ENCODE measurements around the gene EML4.

Gene EML4

DNA sequence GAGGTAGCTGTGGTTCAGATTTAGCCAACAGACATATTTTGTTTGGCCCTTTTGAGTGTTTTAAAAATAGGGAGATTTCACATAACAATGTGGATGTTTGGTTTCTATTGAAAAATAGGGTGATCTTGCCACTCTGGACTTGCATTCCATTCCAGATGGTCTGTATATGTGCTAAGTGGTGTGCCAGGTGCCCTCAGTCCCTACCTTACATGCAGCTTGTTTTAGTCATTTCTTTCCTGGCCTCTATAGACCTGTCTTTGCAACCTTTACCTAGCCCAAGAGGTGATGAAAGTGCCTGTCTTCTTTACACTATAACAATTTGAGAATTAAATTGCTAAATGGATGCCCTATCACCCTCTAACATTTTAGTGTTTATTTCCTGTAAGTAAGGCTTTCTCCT lies 11.1 kb downstream of the EML4 start:
- H3K27me3 ChIP-seq (ENCODE audit: low read depth, low read length): no peaks in the 10 kb centered on the region

DNA sequence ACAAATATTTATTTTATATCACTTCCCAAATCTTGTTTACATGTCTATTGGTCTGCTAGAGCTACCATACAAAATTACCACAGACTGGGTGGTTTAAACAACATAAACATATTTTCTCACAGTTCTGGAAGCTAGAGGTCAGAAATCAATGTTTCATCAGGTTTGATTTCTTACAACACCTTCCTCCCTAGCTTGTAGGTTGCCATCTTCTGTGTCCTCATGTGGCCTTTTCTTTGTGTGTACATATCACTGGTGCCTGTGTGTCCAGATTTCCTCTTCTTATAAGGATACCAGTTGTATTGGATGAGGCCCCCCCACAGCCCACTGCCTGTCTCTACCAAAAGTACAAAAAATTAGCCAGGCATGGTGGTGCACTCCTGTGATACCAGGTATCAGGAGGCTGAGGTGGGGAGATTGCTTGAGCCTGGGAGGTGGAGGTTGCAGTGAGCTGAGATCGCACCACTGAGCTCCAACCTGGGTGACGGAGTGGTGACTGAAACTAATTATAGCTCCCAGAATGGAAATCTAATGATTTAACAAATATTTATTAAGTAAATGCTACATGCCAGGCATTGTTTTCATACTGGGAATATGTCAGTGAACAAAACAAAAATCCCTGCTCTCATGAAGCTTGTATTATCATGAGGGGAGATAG lies 13.6 kb downstream of the EML4 start:
- no peak overlapping the region for H3K27ac ChIP-seq (ENCODE audit: low read length)
- H3K4me3 ChIP-seq (ENCODE audit: low read depth in 1 of 2, low read length in 2 of 2): no peak overlapping the region
- no peaks in the 10 kb centered on the region for H3K27me3 ChIP-seq (ENCODE audit: low read depth, low read length)
- no peaks in the 10 kb centered on the region for H3K36me3 ChIP-seq (ENCODE audit: control insufficient read depth in 1 of 2, insufficient read depth in 2 of 2, low read length in 2 of 2)
- no peaks in the 10 kb centered on the region for H3K9me3 ChIP-seq (ENCODE audit: control insufficient read depth in 1 of 2, low read length in 2 of 2)
- peaks cover 0 to 17% of the 10 kb centered on the region in 2 donors for H3K4me1 ChIP-seq (ENCODE audit: control insufficient read depth in 1 of 2, insufficient read depth in 2 of 2, low read length in 2 of 2)

More for the DNA sequence above, 11.1 kb downstream of the EML4 start:
- Histone ChIP-seq H3K4me3 (ENCODE audit: low read depth in 1 of 2, low read length in 2 of 2) (no peak overlapping the region), H3K36me3 (ENCODE audit: control insufficient read depth in 1 of 2, insufficient read depth in 2 of 2, low read length in 2 of 2) (no peaks in the 10 kb centered on the region), H3K9me3 (ENCODE audit: control insufficient read depth in 1 of 2, low read length in 2 of 2) (no peaks in the 10 kb centered on the region), H3K4me1 (ENCODE audit: control insufficient read depth in 1 of 2, insufficient read depth in 2 of 2, low read length in 2 of 2) (peaks cover 0 to 6% of the 10 kb centered on the region in 2 donors), H3K27ac (ENCODE audit: low read length) (no peak overlapping the region)

DNA sequence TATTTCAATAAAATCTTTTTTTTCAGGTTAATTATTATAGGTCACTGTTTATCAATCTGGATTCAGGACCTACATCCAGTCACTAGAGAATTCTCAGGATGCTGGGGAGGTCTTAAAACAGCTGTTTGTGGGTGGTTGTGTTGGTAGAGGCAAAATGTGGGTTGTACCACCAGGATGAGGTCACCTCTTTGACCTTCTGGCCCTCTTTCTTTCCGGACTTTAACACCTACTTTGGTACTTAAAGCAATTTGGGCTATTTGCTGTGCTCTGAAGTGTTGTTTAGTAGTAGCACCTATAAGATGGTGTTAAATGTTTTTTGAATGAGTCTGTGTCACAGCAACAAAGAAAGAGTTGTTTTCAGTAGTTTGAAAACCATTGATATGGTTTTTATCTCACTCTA lies 14.6 kb downstream of the EML4 start:
- Histone ChIP-seq H3K4me3 (ENCODE audit: low read depth in 1 of 2, low read length in 2 of 2) (no peak overlapping the region), H3K36me3 (ENCODE audit: control insufficient read depth in 1 of 2, insufficient read depth in 2 of 2, low read length in 2 of 2) (no peaks in the 10 kb centered on the region), H3K4me1 (ENCODE audit: control insufficient read depth in 1 of 2, insufficient read depth in 2 of 2, low read length in 2 of 2) (peaks cover 0 to 17% of the 10 kb centered on the region in 2 donors), H3K27ac (ENCODE audit: low read length) (no peak overlapping the region), H3K9me3 (ENCODE audit: control insufficient read depth in 1 of 2, low read length in 2 of 2) (no peaks in the 10 kb centered on the region), H3K27me3 (ENCODE audit: low read depth, low read length) (no peaks in the 10 kb centered on the region)

DNA sequence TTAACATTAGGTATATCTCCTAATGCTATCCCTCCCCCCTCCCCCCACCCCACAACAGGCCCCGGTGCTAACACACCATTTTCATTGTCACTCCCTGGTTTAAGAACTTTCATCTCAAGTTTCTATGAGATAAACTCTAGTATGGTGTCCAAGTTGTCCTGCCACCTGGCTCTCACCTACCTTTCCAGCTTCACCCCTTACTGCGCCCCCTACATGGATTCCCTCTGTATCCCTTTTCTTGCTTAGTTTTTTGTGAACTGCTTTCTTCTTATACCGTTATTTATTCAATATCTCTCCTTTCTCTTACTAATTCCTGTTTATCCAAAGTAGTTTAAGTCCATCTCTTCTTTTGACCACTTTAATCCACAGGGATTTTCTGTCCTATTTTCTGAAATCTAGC lies 15.2 kb downstream of the EML4 start:
- no peaks in the 10 kb centered on the region for H3K27me3 ChIP-seq (ENCODE audit: low read depth, low read length)
- no peaks in the 10 kb centered on the region for H3K9me3 ChIP-seq (ENCODE audit: control insufficient read depth in 1 of 2, low read length in 2 of 2)
- H3K36me3 ChIP-seq (ENCODE audit: control insufficient read depth in 1 of 2, insufficient read depth in 2 of 2, low read length in 2 of 2): no peaks in the 10 kb centered on the region
- no peak overlapping the region for H3K27ac ChIP-seq (ENCODE audit: low read length)
- H3K4me1 ChIP-seq (ENCODE audit: control insufficient read depth in 1 of 2, insufficient read depth in 2 of 2, low read length in 2 of 2): peaks cover 0 to 17% of the 10 kb centered on the region in 2 donors
- no peak overlapping the region for H3K4me3 ChIP-seq (ENCODE audit: low read depth in 1 of 2, low read length in 2 of 2)

DNA sequence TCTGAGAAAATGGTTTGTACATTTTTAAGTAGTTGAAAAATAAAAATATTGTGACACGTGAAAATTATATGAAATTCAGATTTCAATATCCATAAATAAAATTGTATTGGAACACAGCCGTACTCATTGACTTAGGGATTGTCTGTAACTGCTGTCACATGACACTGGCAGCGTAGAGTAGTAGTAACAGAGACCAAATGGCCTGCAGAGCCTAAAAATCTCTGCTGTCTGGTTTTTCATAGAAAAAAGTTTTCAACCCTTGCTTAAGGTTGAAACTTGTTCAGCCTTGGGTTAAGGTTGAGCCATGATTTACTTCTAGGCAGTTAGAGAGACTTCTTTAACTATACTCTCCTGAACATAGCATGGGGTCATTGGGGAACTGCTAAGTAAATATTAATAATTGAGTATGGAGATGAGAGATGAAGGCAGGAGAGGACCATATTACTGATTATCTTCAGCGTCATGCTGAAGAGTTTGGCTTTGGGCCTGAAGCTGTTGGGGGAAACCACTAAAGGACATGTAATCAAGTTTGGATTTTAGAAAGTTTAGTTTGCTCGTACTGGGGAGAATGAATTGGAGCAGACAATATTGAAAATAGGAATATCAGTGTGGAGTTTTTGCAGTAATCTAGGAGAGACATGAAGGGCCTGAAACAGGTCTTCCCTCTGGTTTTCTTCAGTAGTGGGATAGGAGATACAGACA lies 16.2 kb downstream of the EML4 start:
- Histone ChIP-seq H3K9me3 (ENCODE audit: control insufficient read depth in 1 of 2, low read length in 2 of 2) (no peaks in the 10 kb centered on the region), H3K27me3 (ENCODE audit: low read depth, low read length) (no peaks in the 10 kb centered on the region), H3K4me1 (ENCODE audit: control insufficient read depth in 1 of 2, insufficient read depth in 2 of 2, low read length in 2 of 2) (peaks cover 0 to 17% of the 10 kb centered on the region in 2 donors), H3K4me3 (ENCODE audit: low read depth in 1 of 2, low read length in 2 of 2) (no peak overlapping the region), H3K36me3 (ENCODE audit: control insufficient read depth in 1 of 2, insufficient read depth in 2 of 2, low read length in 2 of 2) (no peaks in the 10 kb centered on the region), H3K27ac (ENCODE audit: low read length) (no peak overlapping the region)

DNA sequence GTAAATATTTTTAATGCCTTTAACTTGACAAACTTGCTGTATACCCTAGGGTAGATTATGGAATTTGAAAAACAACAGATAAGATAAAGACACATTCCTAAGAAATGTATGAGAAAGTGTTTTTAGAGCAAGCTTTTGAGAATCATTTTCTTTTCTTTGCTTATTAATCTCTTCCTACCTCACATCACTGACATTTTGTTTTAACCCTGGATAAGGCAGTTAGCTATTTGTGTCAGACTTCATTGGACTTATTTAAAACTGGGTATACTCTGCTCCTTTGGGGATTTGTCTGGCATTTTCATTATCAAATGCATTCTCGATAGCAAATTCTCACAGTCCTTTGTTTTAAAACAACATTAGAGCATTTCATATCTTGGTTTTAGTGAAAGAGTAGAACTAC lies 17.2 kb downstream of the EML4 start:
- no peaks in the 10 kb centered on the region for H3K27me3 ChIP-seq (ENCODE audit: low read depth, low read length)
- H3K27ac ChIP-seq (ENCODE audit: low read length): no peak overlapping the region
- no peaks in the 10 kb centered on the region for H3K9me3 ChIP-seq (ENCODE audit: control insufficient read depth in 1 of 2, low read length in 2 of 2)
- no peaks in the 10 kb centered on the region for H3K36me3 ChIP-seq (ENCODE audit: control insufficient read depth in 1 of 2, insufficient read depth in 2 of 2, low read length in 2 of 2)
- H3K4me1 ChIP-seq (ENCODE audit: control insufficient read depth in 1 of 2, insufficient read depth in 2 of 2, low read length in 2 of 2): peaks cover 0 to 17% of the 10 kb centered on the region in 2 donors
- H3K4me3 ChIP-seq (ENCODE audit: low read depth in 1 of 2, low read length in 2 of 2): no peak overlapping the region

DNA sequence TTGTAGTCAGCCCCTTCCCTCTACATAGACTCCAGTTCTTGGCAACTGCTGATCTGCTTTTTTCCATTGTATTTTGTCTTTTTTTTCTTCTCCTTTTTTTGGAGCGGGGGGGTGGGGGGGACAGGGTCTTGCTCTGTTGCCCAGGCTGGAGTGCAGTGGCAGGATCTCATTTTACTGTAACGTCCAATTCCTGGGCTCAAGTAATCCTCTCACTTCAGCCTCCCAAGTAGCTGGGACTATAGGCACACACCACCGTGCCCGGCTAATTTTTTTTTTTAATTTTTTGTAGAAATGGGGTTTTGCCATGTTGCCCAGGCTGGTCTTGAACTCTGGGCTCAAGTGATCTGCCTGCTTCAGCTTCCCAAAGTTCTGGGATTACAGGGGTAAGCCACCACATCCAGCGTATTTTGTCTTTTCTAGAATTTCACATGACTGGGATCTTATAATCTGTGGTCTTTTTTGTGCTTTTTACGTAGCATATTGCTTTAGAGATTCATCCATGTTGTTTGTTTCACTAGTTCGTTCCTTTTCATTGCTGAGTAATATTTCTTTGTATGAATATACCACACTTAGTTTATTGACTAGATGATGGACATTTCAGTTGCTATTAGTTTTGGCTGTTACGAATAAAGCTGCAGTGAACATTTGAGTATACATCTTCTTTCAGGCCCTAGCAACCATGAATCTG lies 17.9 kb downstream of the EML4 start:
- no peaks in the 10 kb centered on the region for H3K36me3 ChIP-seq (ENCODE audit: control insufficient read depth in 1 of 2, insufficient read depth in 2 of 2, low read length in 2 of 2)
- no peaks in the 10 kb centered on the region for H3K27me3 ChIP-seq (ENCODE audit: low read depth, low read length)
- no peak overlapping the region for H3K27ac ChIP-seq (ENCODE audit: low read length)
- H3K4me1 ChIP-seq (ENCODE audit: control insufficient read depth in 1 of 2, insufficient read depth in 2 of 2, low read length in 2 of 2): peaks cover 0 to 17% of the 10 kb centered on the region in 2 donors
- no peak overlapping the region for H3K4me3 ChIP-seq (ENCODE audit: low read depth in 1 of 2, low read length in 2 of 2)
- H3K9me3 ChIP-seq (ENCODE audit: control insufficient read depth in 1 of 2, low read length in 2 of 2): no peaks in the 10 kb centered on the region

DNA sequence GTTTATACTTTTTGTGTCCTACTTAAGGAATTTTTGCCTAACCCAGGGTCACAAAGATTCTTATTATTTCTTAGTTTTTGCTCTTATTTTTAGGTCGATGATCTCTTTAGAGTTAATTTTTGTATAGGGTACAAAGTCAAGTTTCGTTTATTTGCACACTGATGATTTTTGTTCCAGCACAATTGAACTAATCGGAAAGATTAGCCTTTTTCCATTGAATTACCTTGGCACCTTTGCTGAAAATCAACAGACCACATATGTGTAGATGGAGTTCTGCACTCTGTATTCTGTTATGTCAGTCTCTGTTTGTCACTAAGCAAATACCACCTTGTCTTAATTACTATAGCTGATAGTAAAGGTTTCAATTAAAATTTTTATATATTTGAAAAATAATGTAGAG lies 18.7 kb downstream of the EML4 start:
- Histone ChIP-seq H3K27ac (ENCODE audit: low read length) (no peak overlapping the region), H3K4me1 (ENCODE audit: control insufficient read depth in 1 of 2, insufficient read depth in 2 of 2, low read length in 2 of 2) (peaks cover 4 to 13% of the 10 kb centered on the region in 2 donors), H3K4me3 (ENCODE audit: low read depth in 1 of 2, low read length in 2 of 2) (no peak overlapping the region), H3K9me3 (ENCODE audit: control insufficient read depth in 1 of 2, low read length in 2 of 2) (no peaks in the 10 kb centered on the region), H3K36me3 (ENCODE audit: control insufficient read depth in 1 of 2, insufficient read depth in 2 of 2, low read length in 2 of 2) (no peaks in the 10 kb centered on the region), H3K27me3 (ENCODE audit: low read depth, low read length) (no peaks in the 10 kb centered on the region)

DNA sequence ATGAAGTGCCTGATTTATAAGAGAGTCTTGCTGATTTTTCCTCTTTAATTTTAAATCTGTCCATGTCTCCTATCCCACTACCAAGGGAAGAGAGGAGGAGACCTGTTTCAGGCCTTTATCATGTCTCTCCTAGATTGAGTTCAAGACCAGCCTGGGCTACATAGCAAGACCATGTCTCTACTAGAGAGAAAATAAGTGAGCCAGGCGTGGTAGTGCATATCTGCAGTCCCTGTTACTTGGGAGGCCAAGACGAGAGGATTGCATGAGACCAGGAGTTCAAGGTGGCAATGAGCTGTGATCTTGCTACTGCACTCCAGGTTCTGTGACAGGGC lies 20.0 kb downstream of the EML4 start:
- peaks cover 4 to 18% of the 10 kb centered on the region in 2 donors for H3K4me1 ChIP-seq (ENCODE audit: control insufficient read depth in 1 of 2, insufficient read depth in 2 of 2, low read length in 2 of 2)
- no peaks in the 10 kb centered on the region for H3K27me3 ChIP-seq (ENCODE audit: low read depth, low read length)
- no peaks in the 10 kb centered on the region for H3K9me3 ChIP-seq (ENCODE audit: control insufficient read depth in 1 of 2, low read length in 2 of 2)
- no peak overlapping the region for H3K4me3 ChIP-seq (ENCODE audit: low read depth in 1 of 2, low read length in 2 of 2)
- H3K36me3 ChIP-seq (ENCODE audit: control insufficient read depth in 1 of 2, insufficient read depth in 2 of 2, low read length in 2 of 2): no peaks in the 10 kb centered on the region
- no peak overlapping the region for H3K27ac ChIP-seq (ENCODE audit: low read length)

DNA sequence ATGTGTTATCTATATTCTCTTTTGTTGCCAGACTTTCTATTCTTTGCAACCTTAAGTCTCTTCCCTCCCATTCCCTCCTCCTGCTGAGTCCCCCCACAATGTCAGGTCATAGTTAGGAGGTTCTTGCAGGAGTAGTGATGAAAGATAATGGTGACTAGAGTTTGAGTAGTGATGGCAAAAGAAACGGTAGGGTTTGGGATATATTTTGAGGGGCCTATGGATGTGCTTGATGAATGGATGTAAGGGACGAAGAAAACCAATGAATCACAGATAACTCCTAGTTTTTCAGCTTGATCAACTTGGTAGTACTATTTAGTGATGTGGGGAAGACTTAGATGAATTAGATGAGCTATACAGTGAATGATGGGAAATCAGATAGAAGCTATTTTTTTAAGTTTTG lies 21.0 kb downstream of the EML4 start:
- H3K27me3 ChIP-seq (ENCODE audit: low read depth, low read length): no peaks in the 10 kb centered on the region
- H3K9me3 ChIP-seq (ENCODE audit: control insufficient read depth in 1 of 2, low read length in 2 of 2): no peaks in the 10 kb centered on the region
- H3K27ac ChIP-seq (ENCODE audit: low read length): no peak overlapping the region
- H3K4me3 ChIP-seq (ENCODE audit: low read depth in 1 of 2, low read length in 2 of 2): no peak overlapping the region
- H3K4me1 ChIP-seq (ENCODE audit: control insufficient read depth in 1 of 2, insufficient read depth in 2 of 2, low read length in 2 of 2): peaks cover 4 to 18% of the 10 kb centered on the region in 2 donors
- no peaks in the 10 kb centered on the region for H3K36me3 ChIP-seq (ENCODE audit: control insufficient read depth in 1 of 2, insufficient read depth in 2 of 2, low read length in 2 of 2)

DNA sequence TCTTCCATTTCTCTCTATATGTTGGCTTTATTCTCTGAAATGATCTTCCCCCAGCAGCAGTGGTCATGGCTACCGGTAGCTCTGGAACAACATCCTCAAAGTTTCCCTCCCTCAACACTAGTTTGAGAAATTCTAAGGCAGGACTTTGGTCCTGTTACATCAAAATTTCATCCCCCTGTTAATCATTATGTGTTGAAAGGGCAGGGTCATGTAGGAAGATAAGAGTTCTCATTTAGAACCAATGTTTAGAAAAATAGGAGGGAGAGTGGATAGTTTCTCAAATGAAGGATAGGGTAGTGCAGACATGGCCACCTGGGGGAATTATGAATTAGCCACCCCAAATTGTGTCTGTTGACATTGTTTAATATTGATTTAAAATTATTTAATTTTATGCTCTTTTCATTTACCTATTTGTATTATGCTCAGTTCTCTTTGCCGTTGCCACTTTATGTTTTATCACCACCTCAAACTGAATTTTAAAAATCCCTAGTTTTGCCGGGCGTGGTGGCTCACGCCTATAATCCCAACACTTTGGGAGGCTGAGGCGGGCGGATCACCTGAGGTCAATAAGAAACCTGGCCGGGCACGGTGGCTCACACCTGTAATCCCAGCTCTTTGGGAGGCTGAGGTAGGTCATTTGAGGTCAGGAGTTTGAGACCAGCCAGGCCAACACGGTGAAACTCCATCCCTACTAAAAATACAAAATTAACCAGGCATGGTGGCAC lies 22.3 kb downstream of the EML4 start:
- Histone ChIP-seq H3K27me3 (ENCODE audit: low read depth, low read length) (no peaks in the 10 kb centered on the region), H3K27ac (ENCODE audit: low read length) (no peak overlapping the region), H3K4me3 (ENCODE audit: low read depth in 1 of 2, low read length in 2 of 2) (no peak overlapping the region), H3K4me1 (ENCODE audit: control insufficient read depth in 1 of 2, insufficient read depth in 2 of 2, low read length in 2 of 2) (peaks cover 7% of the 10 kb centered on the region in 2 donors), H3K36me3 (ENCODE audit: control insufficient read depth in 1 of 2, insufficient read depth in 2 of 2, low read length in 2 of 2) (no peaks in the 10 kb centered on the region), H3K9me3 (ENCODE audit: control insufficient read depth in 1 of 2, low read length in 2 of 2) (no peaks in the 10 kb centered on the region)
